H1 (cell line): ENCODE results near the gene PRAF2. TPM values are rescaled to one million over a fixed set of nuclear protein-coding genes. Genes with fewer than 3 reads are reported as not detected.

ENCODE experiments used
- CTCF ChIA-PET: fragments of 300-600 bp; sonication (Branson Sonifier 250); formaldehyde crosslinking; loops from one replicate; lab custom pipeline; 2021; ENCODE audit not compliant: partially characterized antibody; lab: Charles Lee
- POLR2A ChIA-PET: fragments of 300-600 bp; sonication (Branson Sonifier 250); formaldehyde crosslinking; loops from one replicate; lab custom pipeline; 2021; ENCODE audit warnings: inconsistent platforms; ENCODE audit not compliant: partially characterized antibody; lab: Charles Lee
- DNase-seq, 2 experiments: peaks; one replicate each; pipeline versions ENCODE4 v3.0.0 to v3.0.0-alpha.2; 2010 to 2022; ENCODE audit warnings: low spot score in 2 of 2, low read depth in 1 of 2, mixed read lengths in 1 of 2
- FAIRE-seq: peaks from 2 replicates; lab custom pipeline; 2011; peaks lifted over from hg19 to GRCh38; lab: Jason Lieb, UNC
- H2AFZ ChIP-seq: 2 replicates; pipeline ENCODE4 v1.8.1; 2012; ENCODE audit warnings: low read length, inconsistent platforms
- H2AK5ac ChIP-seq: 2 replicates; pipeline ENCODE4 v1.6.1; 2013; ENCODE audit warnings: low read depth, low read length
- H2BK120ac ChIP-seq: replicated peaks from 2 replicates; pipeline ENCODE3; 2013; ENCODE audit warnings: low read depth, low read length, inconsistent platforms
- H2BK12ac ChIP-seq: 2 replicates; pipeline ENCODE4 v1.6.1; 2013; ENCODE audit warnings: low read depth, low read length
- H2BK15ac ChIP-seq: 2 replicates; pipeline ENCODE4 v1.6.1; 2013; ENCODE audit warnings: low read length
- H2BK20ac ChIP-seq: 2 replicates; pipeline ENCODE4 v1.6.1; 2013; ENCODE audit warnings: low read length
- H2BK5ac ChIP-seq: 2 replicates; pipeline ENCODE4 v1.6.1; 2013; ENCODE audit warnings: low read depth, low read length
- H3K14ac ChIP-seq: 2 replicates; pipeline ENCODE4 v1.6.1; 2013; ENCODE audit warnings: inconsistent platforms; ENCODE audit not compliant: insufficient read length
- H3K18ac ChIP-seq: 2 replicates; pipeline ENCODE4 v1.6.1; 2013; ENCODE audit warnings: low read length; ENCODE audit errors: extremely low read depth
- H3K23ac ChIP-seq: 2 replicates; pipeline ENCODE4 v1.6.1; 2013; ENCODE audit warnings: inconsistent platforms; ENCODE audit not compliant: insufficient read length
- H3K23me2 ChIP-seq: 2 replicates; pipeline ENCODE4 v1.6.1; 2013; ENCODE audit warnings: low read depth, low read length
- H3K27ac ChIP-seq: 2 replicates; pipeline ENCODE4 v1.6.1; 2011; ENCODE audit warnings: low read depth, low read length, inconsistent platforms
- H3K27me3 ChIP-seq, 4 experiments: replicated peaks in 1 of 4; 1 replicate in 1 of 4; 2 replicates in 3 of 4; pipeline versions ENCODE4 v1.6.1 to v1.8.1; 2011 to 2013; ENCODE audit warnings: low read length in 3 of 4, mild to moderate bottlenecking in 3 of 4, inconsistent platforms in 2 of 4, mixed read lengths in 2 of 4, moderate library complexity in 1 of 4; ENCODE audit not compliant: control insufficient read depth in 3 of 4, insufficient read depth in 3 of 4; ENCODE audit errors: extremely low read depth in 1 of 4
- H3K36me3 ChIP-seq, 4 experiments: 2 replicates each; pipeline versions ENCODE4 v1.6.1 to v1.8.1; 2011 to 2013; ENCODE audit warnings: mild to moderate bottlenecking in 4 of 4, low read length in 3 of 4, moderate library complexity in 2 of 4, control low read depth in 1 of 4, inconsistent platforms in 1 of 4; ENCODE audit not compliant: insufficient read depth in 4 of 4, control insufficient read depth in 2 of 4
- H3K4ac ChIP-seq: replicated peaks from 2 replicates; pipeline ENCODE3; 2013; ENCODE audit warnings: low read length, low read depth, mixed read lengths, inconsistent platforms; ENCODE audit not compliant: insufficient read length
- H3K4me1 ChIP-seq, 4 experiments: replicated peaks in 1 of 4; 1 replicate in 1 of 4; 2 replicates in 3 of 4; pipeline versions ENCODE4 v1.6.1 to v1.8.1; 2011 to 2013; ENCODE audit warnings: low read length in 3 of 4, inconsistent platforms in 2 of 4, mixed read lengths in 1 of 4; ENCODE audit not compliant: insufficient read depth in 4 of 4, control insufficient read depth in 3 of 4
- H3K4me2 ChIP-seq, 2 experiments: 2 replicates each; pipeline versions ENCODE4 v1.6.1 to v1.8.1; 2011 to 2013; ENCODE audit warnings: low read depth in 2 of 2, low read length in 2 of 2, control low read depth in 1 of 2, inconsistent platforms in 1 of 2, mild to moderate bottlenecking in 1 of 2; ENCODE audit not compliant: insufficient read depth in 1 of 2
- H3K4me3 ChIP-seq, 4 experiments: fragments of 200-600, 300-600 bp in 1 of 4; sonication (generic), shearing (Covaris generic), sonication (Bioruptor Twin) in 1 of 4; 2 replicates each; pipeline versions ENCODE4 v1.5.1 to v1.8.1; 2011 to 2016; ENCODE audit warnings: low read length in 4 of 4, low read depth in 3 of 4, control low read depth in 2 of 4, inconsistent platforms in 2 of 4, mild to moderate bottlenecking in 2 of 4, mixed read lengths in 1 of 4, moderate library complexity in 1 of 4; ENCODE audit not compliant: insufficient read depth in 2 of 4; ENCODE audit errors: extremely low read depth in 1 of 4
- H3K56ac ChIP-seq: replicated peaks from 2 replicates; pipeline ENCODE3; 2013; ENCODE audit warnings: low read depth, mild to moderate bottlenecking, mixed read lengths, low read length, inconsistent platforms; ENCODE audit not compliant: insufficient read length
- H3K79me1 ChIP-seq: 2 replicates; pipeline ENCODE4 v1.6.1; 2013; ENCODE audit warnings: low read depth, low read length, control low read depth
- H3K79me2 ChIP-seq, 2 experiments: 2 replicates each; pipeline versions ENCODE4 v1.6.1 to v1.8.1; 2012 to 2013; ENCODE audit warnings: low read length in 2 of 2, mild to moderate bottlenecking in 2 of 2, inconsistent platforms in 1 of 2; ENCODE audit not compliant: insufficient read depth in 2 of 2, control insufficient read depth in 1 of 2
- H3K9ac ChIP-seq, 4 experiments: replicated peaks in 1 of 4; 1 replicate in 1 of 4; 2 replicates in 3 of 4; pipeline versions ENCODE4 v1.6.1 to v1.8.1; 2011 to 2013; ENCODE audit warnings: low read depth in 3 of 4, low read length in 3 of 4, control low read depth in 2 of 4, mild to moderate bottlenecking in 2 of 4, moderate library complexity in 2 of 4, inconsistent platforms in 1 of 4; ENCODE audit errors: extremely low read depth in 1 of 4
- H3K9me3 ChIP-seq, 2 experiments: 2 replicates each; pipeline versions ENCODE4 v1.6.1 to v1.8.1; 2012 to 2013; ENCODE audit warnings: mild to moderate bottlenecking in 2 of 2, moderate library complexity in 2 of 2, control low read depth in 1 of 2, inconsistent platforms in 1 of 2, low read depth in 1 of 2, low read length in 1 of 2, mixed read lengths in 1 of 2; ENCODE audit not compliant: insufficient read depth in 2 of 2
- H4K20me1 ChIP-seq, 2 experiments: replicated peaks in 1 of 2; 2 replicates each; pipeline versions ENCODE3 to v1.8.1; 2011 to 2013; ENCODE audit warnings: inconsistent platforms in 2 of 2, low read length in 2 of 2, mild to moderate bottlenecking in 1 of 2; ENCODE audit not compliant: insufficient read depth in 2 of 2, control insufficient read depth in 1 of 2
- H4K5ac ChIP-seq: 2 replicates; pipeline ENCODE4 v1.6.1; 2013; ENCODE audit warnings: low read length, low read depth, mixed read lengths, inconsistent platforms; ENCODE audit not compliant: insufficient read length
- H4K8ac ChIP-seq: 2 replicates; pipeline ENCODE4 v1.8.0; 2013; ENCODE audit warnings: mild to moderate bottlenecking, moderate library complexity, low read length, inconsistent platforms; ENCODE audit not compliant: insufficient read depth; ENCODE audit errors: extremely low read depth
- H4K91ac ChIP-seq: replicated peaks from 2 replicates; pipeline ENCODE3; 2013; ENCODE audit warnings: low read length, mixed read lengths, inconsistent platforms; ENCODE audit not compliant: insufficient read length
- BACH1 ChIP-seq: IDR thresholded peaks from 2 replicates; pipeline ENCODE4 v1.6.1; 2012; ENCODE audit warnings: low read length, improper control_type of control experiment
- BRCA1 ChIP-seq: IDR thresholded peaks from 2 replicates; pipeline ENCODE4 v1.6.1; 2012; ENCODE audit warnings: low read depth, low read length, improper control_type of control experiment
- CHD1 ChIP-seq: IDR thresholded peaks from 2 replicates; pipeline ENCODE4 v1.6.1; 2012; ENCODE audit warnings: low read depth, low read length, improper control_type of control experiment
- CTBP2 ChIP-seq: IDR thresholded peaks from 2 replicates; pipeline ENCODE4 v1.7.0; 2011; ENCODE audit warnings: borderline replicate concordance, mild to moderate bottlenecking, moderate library complexity, mixed read lengths, low read length; ENCODE audit not compliant: insufficient read depth, insufficient read length
- EZH2 ChIP-seq: fragments of 200-600 bp; sonication (generic); IDR thresholded peaks from 2 replicates; pipeline ENCODE4 v1.7.1; 2012; ENCODE audit warnings: low read depth, mild to moderate bottlenecking, moderate library complexity, low read length, inconsistent platforms; ENCODE audit not compliant: severe bottlenecking
- GABPA ChIP-seq: IDR thresholded peaks from 2 replicates; pipeline ENCODE4 v1.6.1; 2011; ENCODE audit warnings: mild to moderate bottlenecking, low read length, moderate library complexity, borderline replicate concordance; ENCODE audit not compliant: insufficient read depth
- KDM1A ChIP-seq: fragments of 200-600, 300-600 bp; sonication (generic); IDR thresholded peaks from 2 replicates; pipeline ENCODE4 v1.7.1; 2016; ENCODE audit warnings: mild to moderate bottlenecking, low read length, borderline replicate concordance
- RNF2 ChIP-seq: fragments of 200-900, 300-1000 bp; sonication (generic); IDR thresholded peaks from 2 replicates; pipeline ENCODE4 v1.7.1; 2016; ENCODE audit warnings: borderline replicate concordance, low read depth, mild to moderate bottlenecking, antibody characterized with exemption, low read length; ENCODE audit not compliant: poor library complexity, severe bottlenecking; ENCODE audit errors: missing control alignments
- SAP30 ChIP-seq: fragments of 300-600 bp; sonication (generic); IDR thresholded peaks from 2 replicates; pipeline ENCODE4 v1.7.1; 2012; ENCODE audit warnings: low read length, moderate library complexity, mild to moderate bottlenecking, inconsistent platforms; ENCODE audit not compliant: insufficient read depth, insufficient replicate concordance
- SRF ChIP-seq: IDR thresholded peaks from 2 replicates; pipeline ENCODE4 v1.6.1; 2011; ENCODE audit warnings: mild to moderate bottlenecking, low read depth, low read length, moderate library complexity
- TAF7 ChIP-seq: optimal IDR thresholded peaks from 2 replicates; pipeline ENCODE3; 2011; ENCODE audit warnings: low read depth, mild to moderate bottlenecking, inconsistent platforms, low read length, moderate library complexity, borderline replicate concordance
- ZNF274 ChIP-seq: IDR thresholded peaks from 2 replicates; pipeline ENCODE4 v1.7.0; 2012; ENCODE audit warnings: low read length, borderline replicate concordance; ENCODE audit errors: extremely low read depth
- WGBS, 2 experiments: shearing (Covaris generic) in 1 of 2; methylation state at CpG; one replicate each; pipeline versions ENCODE4 v1.1.6 to v1.1.7; 2013 to 2015; ENCODE audit warnings: low lambda C conversion rate in 2 of 2, mixed read lengths in 2 of 2, inconsistent platforms in 1 of 2, low coverage in 1 of 2, missing lambda C conversion rate in 1 of 2; ENCODE audit not compliant: insufficient replicate concordance in 2 of 2, insufficient coverage in 1 of 2, insufficient read length in 1 of 2; ENCODE audit errors: extremely low coverage in 1 of 2, missing lambda C conversion rate in 1 of 2; 5-methylcytosine and 5-hydroxymethylcytosine counted together
- polyA plus RNA-seq, 7 experiments: library from polyadenylated mRNA; depleted of rRNA in 3 of 7; stranded (reverse) in 5 of 7; unstranded in 2 of 7; fragments of >200 nt in 5 of 7; fragments of 200-250 nt in 2 of 7; gene quantifications; 1 replicate in 5 of 7; 2 replicates in 1 of 7; 4 replicates in 1 of 7; pipeline versions ENCODE4 v1.2.1 to v1.2.3, GENCODE V29; 2011 to 2013; ENCODE audit warnings: missing spikeins in 2 of 7, mixed read lengths in 2 of 7
- total RNA-seq: library from RNA; stranded (reverse); fragmentation: NEBNext Ultra II Directional; extraction: Animal tissue kit (Norgen Biotek cat#: 25700); gene quantifications from 2 replicates; pipeline ENCODE4 v1.2.1, GENCODE V29; 2021

Gene PRAF2
- total and polyA plus RNA-seq, 2 of the 8 experiments (the other 6 are each of a cell fraction or from before 2014, with no cell fraction given): 11.3 to 15.4 TPM

DNA sequence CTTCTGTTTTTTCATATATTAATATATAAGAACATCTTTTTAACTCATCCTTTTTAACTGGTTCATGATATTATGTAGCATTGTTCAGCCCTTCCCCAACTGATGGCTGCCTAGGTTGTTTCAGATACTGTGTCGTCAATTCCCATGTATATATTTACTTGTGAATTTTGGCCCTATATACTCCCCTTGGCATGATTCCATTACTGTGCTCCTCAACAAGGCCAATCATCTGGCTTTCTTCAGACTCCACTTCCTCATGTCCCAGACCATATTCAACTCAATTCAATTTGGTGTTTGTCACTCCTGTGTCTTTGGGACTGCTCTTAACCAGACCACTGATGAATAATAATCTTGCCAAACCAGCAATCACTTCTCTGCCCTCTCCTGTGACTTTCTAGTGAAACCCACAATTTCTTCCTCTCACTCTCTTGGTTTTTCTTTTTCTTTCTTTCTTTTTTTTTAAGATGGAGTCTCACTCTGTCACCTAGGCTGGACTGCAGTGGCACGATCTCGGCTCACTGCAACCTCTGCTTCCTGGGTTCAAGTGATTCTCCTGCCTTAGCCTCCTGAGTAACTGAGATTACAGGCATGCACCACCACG is 8.6 kb upstream of the PRAF2 start:
- H3K4me2 ChIP-seq: no peak overlapping the region
- no peak overlapping the region for H3K23ac ChIP-seq
- H3K4ac ChIP-seq: no peak overlapping the region
- no peaks in the 10 kb centered on the region for H3K79me1 ChIP-seq
- no peak overlapping the region for H2BK120ac ChIP-seq
- H2BK20ac ChIP-seq: no peak overlapping the region
- FAIRE-seq (no peak), DNase-seq (no peak)
- TF ChIP-seq BRCA1 (no peak), KDM1A (no peak), TAF7 (no peak), RNF2 (no peak), EZH2 (no peak), GABPA (no peak), ZNF274 (no peak), BACH1 (no peak), SAP30 (no peak), CHD1 (no peak), CTBP2 (no peak), SRF (no peak)
- H3K79me2 ChIP-seq: no peaks in the 10 kb centered on the region
- H3K27me3 ChIP-seq: no peaks in the 10 kb centered on the region
- H3K18ac ChIP-seq: no peak overlapping the region
- CTCF ChIA-PET: no interaction called here
- no peak overlapping the region for H4K5ac ChIP-seq
- no peak overlapping the region for H2AFZ ChIP-seq
- H3K23me2 ChIP-seq: no peaks in the 10 kb centered on the region; the same call in 1 of the 2 replicates
- no peak overlapping the region for H2AK5ac ChIP-seq
- H2BK15ac ChIP-seq: no peak overlapping the region
- H2BK5ac ChIP-seq: no peak overlapping the region
- H2BK12ac ChIP-seq: no peak overlapping the region
- H3K14ac ChIP-seq: no peak overlapping the region
- H4K91ac ChIP-seq: no peak overlapping the region
- no peak overlapping the region for H3K9ac ChIP-seq
- no peaks in the 10 kb centered on the region for H3K4me1 ChIP-seq
- WGBS, 2 experiments: 80% methylated on average over 1 of the region's 4 CpGs; no CpG with 5 or more reads in 1 of the 2 experiments
- H4K8ac ChIP-seq: no peak overlapping the region
- no peaks in the 10 kb centered on the region for H4K20me1 ChIP-seq
- H3K4me3 ChIP-seq: no peak overlapping the region
- POLR2A ChIA-PET: no interaction called here
- H3K36me3 ChIP-seq: 0 out of 8 replicates have a peak, but pooled peaks cover 0 to under 1% (median 0%) of the 10 kb centered on the region in 4 experiments
- H3K56ac ChIP-seq: no peak overlapping the region
- no peaks in the 10 kb centered on the region for H3K9me3 ChIP-seq
- H3K27ac ChIP-seq: no peak overlapping the region
